Hematopoietic multipotent progenitor cell treated with erythropoietin and hydrocortisone succinate and interleukin-3 and kit ligand, for 4 days (in vitro differentiated cells): ENCODE measurements around the gene CBX3.
"Not testable (repeated sequence)": the region's sequence is repeated elsewhere in the genome, so short reads cannot be mapped to it uniquely, and the experiment has no call there.

Experiments used
- DNase-seq: peaks from one replicate; pipeline ENCODE4 v3.0.0-alpha.2; 2015

CBX3 gene

GRCh38 chr7:26201247-26202018 lies at the start of gene CBX3:
Gene CBX3 (plus strand): TSS chr7:26201745. CDS start chr7:26202999, 1,254 bp downstream.
- DNase-seq = peak; percentile 98

GRCh38 chr7:26151953-26152781 lies 49.4 kb upstream of the CBX3 start, which contains the start of gene NFE2L3:
Gene NFE2L3 (plus strand): TSS chr7:26152198. CDS start chr7:26152499, 301 bp downstream.
- peak; percentile 95 for DNase-seq

- DNase-seq = not testable (repeated sequence)
Measured at GRCh38 chr7:26152782-26153240, 48.7 kb upstream of the CBX3 start.

- DNase-seq = no peak
Measured at GRCh38 chr7:26153241-26153822, 48.2 kb upstream of the CBX3 start.

GRCh38 chr7:26153823-26154783 lies 47.4 kb upstream of the CBX3 start:
- peak; percentile 64 for DNase-seq

GRCh38 chr7:26155531-26156375 lies 45.8 kb upstream of the CBX3 start:
- no peak for DNase-seq

- no peak for DNase-seq
Measured at GRCh38 chr7:26156451-26157420, 44.8 kb upstream of the CBX3 start.

GRCh38 chr7:26157520-26158105 lies 43.9 kb upstream of the CBX3 start:
- no peak for DNase-seq

GRCh38 chr7:26159243-26159642 lies 42.3 kb upstream of the CBX3 start:
- no peak for DNase-seq

- DNase-seq = no peak
Measured at GRCh38 chr7:26160896-26161295, 40.6 kb upstream of the CBX3 start.

GRCh38 chr7:26162431-26162830 lies 39.1 kb upstream of the CBX3 start:
- DNase-seq = no peak

GRCh38 chr7:26163804-26164203 lies 37.7 kb upstream of the CBX3 start:
- not testable (repeated sequence) for DNase-seq

GRCh38 chr7:26165950-26166683 lies 35.4 kb upstream of the CBX3 start:
- DNase-seq = peak; percentile 37

GRCh38 chr7:26166684-26167266 lies 34.8 kb upstream of the CBX3 start:
- no peak for DNase-seq

- DNase-seq = no peak
Measured at GRCh38 chr7:26167303-26167934, 34.1 kb upstream of the CBX3 start.

- DNase-seq = no peak
Measured at GRCh38 chr7:26168458-26169023, 33.0 kb upstream of the CBX3 start.

GRCh38 chr7:26169271-26169670 lies 32.3 kb upstream of the CBX3 start:
- DNase-seq = no peak

GRCh38 chr7:26170663-26171062 lies 30.9 kb upstream of the CBX3 start:
- no peak for DNase-seq
